ENCODE measurements around the gene FANK1.

FANK1 gene

GRCh38 chr10:125985557-125986240 is 89.3 kb downstream of the FANK1 start:
- no peak for DNase-seq (ENCODE audit: low read depth in 2 of 2)

GRCh38 chr10:125989791-125990190 is 93.4 kb downstream of the FANK1 start:
- no peak for DNase-seq (ENCODE audit: low read depth in 2 of 2)

GRCh38 chr10:125990974-125991373 is 94.6 kb downstream of the FANK1 start:
- DNase-seq (ENCODE audit: low read depth in 2 of 2), result no peak

- no peak for DNase-seq (ENCODE audit: low read depth in 2 of 2)
These were observed 95.0 kb downstream of the FANK1 start for GRCh38 chr10:125991392-125991791.

DNA sequence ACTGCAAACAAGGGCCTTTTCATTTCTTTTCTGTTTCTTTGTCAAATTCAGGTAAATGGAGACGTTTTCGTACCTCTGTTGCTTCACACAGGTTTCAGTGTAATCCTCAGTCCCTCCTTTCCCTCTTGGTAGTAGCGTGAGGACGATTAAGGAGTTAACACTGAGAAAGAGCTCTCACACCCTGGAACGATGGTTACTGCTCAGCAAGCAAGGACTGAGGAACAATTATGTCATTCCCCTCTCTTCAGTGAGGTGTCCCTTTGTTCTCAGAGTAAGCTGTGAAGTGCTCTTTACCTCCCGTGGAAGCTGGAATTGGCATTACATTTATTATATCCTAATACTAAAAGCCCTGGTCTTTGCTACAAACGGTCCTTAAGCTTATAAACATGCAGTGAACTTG is 95.9 kb downstream of the FANK1 start:
- DNase-seq (ENCODE audit: low read depth in 2 of 2), result no peak

- no peak for DNase-seq (ENCODE audit: low read depth in 2 of 2)
These were observed 98.2 kb downstream of the FANK1 start for GRCh38 chr10:125994601-125995000.

DNA sequence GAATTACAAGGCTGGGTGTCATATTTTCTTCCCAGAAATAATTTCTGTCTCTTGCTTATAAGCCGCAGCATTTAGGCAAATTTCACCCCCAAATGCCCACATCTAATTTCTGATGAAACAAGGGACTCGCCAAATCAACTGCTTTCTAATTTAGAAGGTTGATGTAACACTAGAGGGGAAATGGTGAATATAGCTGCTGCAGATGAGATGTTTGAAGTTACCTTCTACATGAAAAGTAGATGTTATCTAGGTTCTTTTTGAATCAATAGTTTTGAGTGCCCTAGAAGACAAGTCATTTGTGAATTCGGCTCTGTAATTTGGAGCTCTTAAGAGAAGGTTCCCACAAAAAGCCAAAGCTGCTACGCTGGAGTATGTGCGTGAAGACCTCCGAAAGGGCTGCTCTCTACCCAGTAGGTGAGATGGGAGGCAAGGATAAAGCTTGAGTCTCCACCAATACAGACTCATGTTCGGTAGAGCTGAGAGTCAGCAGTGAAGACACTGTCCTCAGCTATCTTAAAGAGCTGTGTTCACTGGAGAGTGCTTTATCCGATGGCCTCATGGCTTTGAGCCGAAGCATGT is 99.5 kb downstream of the FANK1 start:
- no peak for DNase-seq (ENCODE audit: low read depth in 2 of 2)

GRCh38 chr10:125997586-125997985 is 101.2 kb downstream of the FANK1 start:
- DNase-seq (ENCODE audit: low read depth in 2 of 2), result no peak

DNA sequence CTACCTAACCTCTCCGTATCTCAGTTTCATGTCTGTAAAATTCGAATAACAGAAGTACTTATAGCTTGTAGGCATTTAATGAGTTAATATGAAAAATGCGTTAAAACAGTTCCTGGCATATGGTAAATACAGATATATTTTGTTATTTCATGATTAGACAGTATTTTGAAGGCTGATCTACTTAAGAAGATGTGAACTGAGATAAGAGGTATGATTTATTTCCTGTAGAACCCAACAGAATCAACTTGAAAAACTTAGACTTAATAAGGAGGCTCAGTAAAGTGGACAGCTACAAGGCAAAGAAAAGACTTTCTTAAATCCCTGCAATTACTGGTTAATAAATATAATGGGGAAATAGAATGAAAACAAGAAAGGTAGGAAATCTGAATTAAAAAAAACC is 103.3 kb downstream of the FANK1 start:
- no peak for DNase-seq (ENCODE audit: low read depth in 2 of 2)

GRCh38 chr10:126001576-126001975 is 105.2 kb downstream of the FANK1 start:
- no peak for DNase-seq (ENCODE audit: low read depth in 2 of 2)

DNA sequence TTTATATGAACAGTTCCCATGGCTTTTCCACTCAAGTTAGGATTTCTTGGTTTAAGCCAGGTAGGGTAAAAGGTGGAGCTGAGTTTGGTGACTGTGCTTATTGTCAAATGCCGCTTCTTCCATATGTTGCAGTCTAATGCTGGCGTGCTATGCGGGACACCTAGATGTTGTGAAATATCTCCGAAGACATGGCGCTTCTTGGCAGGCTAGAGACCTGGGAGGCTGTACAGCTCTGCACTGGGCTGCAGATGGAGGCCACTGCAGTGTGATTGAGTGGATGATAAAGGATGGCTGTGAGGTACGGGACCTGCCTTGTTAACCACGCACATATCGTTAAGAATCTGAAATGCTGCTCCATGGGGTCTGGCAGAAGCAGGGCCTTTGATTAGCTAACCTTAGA is 108.4 kb downstream of the FANK1 start:
- DNase-seq (ENCODE audit: low read depth in 2 of 2), result no peak

DNA sequence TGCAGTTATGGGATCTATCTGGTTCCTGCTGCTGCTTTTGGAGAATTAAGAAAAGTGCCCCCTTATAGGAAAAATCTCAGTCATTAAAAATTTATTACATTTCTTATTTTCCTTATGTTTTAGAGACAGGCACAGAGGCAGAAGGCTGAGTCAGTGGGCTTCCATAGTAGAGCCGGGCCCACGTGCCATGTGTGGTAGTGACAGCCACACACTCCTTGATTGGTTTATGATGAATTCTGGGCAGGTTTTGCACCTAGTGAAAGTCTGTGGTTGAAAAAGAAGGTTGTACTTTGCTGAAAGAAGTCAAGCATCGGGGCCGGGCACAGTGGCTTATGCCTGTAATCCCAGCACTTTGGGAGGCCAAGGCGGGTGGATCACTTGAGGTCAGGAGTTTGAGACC is 109.9 kb downstream of the FANK1 start:
- no peak for DNase-seq (ENCODE audit: low read depth in 2 of 2)

DNA sequence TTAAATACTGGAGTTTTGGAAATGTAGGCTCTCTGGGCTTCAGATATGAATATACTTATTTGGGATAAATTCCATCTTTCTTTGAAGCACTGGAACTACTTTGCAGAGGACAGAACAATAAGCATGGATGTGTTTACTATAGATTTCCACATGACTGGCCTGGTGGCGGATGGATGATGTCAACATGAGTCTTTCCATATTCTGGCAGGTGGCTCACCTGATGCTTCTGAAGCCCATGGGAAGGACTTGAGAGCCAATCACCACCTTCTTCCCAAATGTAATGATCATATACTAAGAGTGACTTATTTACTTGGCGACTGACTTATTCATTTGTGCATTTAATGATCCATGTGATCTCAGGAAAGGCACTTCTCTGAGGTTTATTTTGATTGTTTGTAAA is 110.5 kb downstream of the FANK1 start:
- DNase-seq (ENCODE audit: low read depth in 2 of 2), result no peak

DNA sequence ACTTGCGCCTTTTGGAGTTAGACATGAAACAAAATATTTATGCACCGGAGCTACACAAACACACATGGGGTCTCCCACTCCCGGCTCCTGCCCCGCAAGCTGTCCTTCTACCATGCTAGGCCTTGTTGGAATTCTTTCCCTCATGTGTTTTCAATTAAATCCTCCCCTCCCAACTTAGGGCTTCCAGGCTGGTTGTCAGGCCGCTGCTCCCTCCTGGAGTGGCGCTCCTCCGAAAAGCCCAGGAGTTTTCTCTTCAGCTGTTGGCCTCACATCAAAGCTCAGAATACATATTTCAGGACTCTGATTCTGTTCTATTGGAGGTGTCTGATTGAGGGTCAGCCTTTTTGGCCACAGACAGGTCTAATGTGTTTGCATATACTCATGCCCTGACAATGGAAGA is 113.3 kb downstream of the FANK1 start:
- no peak for DNase-seq (ENCODE audit: low read depth in 2 of 2)

DNA sequence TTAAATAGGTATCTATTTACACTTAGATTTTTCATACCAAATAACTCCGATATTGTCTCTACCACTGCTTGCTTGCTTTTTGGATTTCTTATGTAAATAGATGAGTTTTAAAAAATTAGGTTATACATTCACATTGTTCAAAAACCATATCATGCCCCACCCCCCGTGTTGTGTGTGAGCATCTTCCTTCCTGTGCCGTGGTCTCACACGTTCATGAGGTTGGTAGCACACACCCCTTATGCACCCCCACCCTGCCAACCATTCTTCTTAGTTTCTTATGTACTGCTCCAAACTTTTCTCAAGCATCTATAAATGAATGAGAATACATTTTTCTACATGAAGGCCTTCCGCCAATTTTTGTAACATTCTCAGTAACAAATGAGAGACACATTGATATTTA is 115.6 kb downstream of the FANK1 start:
- DNase-seq (ENCODE audit: low read depth in 2 of 2), result no peak

GRCh38 chr10:126012485-126012884 is 116.1 kb downstream of the FANK1 start:
- no peak for DNase-seq (ENCODE audit: low read depth in 2 of 2)

- DNase-seq (ENCODE audit: low read depth in 2 of 2), result no peak
These were observed 117.3 kb downstream of the FANK1 start for GRCh38 chr10:126013489-126014281.

- no peak for DNase-seq (ENCODE audit: low read depth in 2 of 2)
These were observed 117.9 kb downstream of the FANK1 start for GRCh38 chr10:126014309-126014708.

DNA sequence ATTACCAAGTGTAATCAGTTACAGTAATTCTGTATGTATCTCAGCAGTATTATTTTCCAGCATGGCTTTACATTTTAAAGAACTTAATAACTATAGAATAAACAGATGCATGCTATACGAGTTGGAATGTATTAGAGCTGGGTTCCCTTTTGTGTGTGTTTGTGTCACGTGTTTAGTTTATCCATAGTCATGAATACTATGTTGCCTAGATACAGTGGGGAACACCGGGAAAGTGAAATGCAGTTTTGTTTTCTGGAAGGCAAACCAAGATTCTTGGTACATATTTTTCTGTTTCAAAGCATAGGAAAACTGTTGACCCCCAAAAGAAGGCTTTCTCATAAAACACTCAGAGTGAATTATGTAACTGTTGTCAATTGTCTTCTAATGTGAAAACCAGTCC is 119.0 kb downstream of the FANK1 start:
- no peak for DNase-seq (ENCODE audit: low read depth in 2 of 2)

DNA sequence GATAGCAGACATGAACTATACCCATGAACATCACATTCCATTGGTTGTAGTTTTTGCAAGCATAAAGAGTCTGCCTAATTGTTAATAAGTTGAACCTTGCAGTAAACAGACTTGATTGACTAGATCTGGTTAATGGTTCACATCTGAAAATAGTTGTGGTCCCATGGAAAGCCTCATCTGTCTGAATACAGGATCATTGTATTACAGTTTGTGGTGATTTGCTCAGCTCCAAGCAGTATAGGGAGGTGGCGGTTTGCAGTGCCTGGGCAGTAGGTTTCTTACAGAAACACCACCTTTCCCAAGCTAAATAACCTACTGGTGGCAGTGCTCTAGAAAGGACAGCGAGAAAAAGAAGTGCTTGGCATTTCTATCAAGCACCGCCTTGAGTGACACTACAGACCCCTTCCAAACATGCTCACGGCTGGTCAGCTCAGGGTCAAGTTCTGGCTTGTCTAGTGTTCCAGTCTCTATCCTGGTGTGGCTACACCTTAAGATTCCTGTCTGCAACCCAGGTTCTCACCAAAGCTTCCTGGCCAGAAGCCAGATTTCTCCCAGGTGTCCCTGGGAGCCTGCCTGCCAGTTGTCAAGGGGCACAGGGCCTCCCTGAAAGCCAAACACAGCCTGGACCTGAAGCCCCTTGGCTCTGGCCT is 119.9 kb downstream of the FANK1 start:
- DNase-seq (ENCODE audit: low read depth in 2 of 2), result no peak

- DNase-seq (ENCODE audit: low read depth in 2 of 2), result no peak
These were observed 120.5 kb downstream of the FANK1 start for GRCh38 chr10:126016882-126017281.

DNA sequence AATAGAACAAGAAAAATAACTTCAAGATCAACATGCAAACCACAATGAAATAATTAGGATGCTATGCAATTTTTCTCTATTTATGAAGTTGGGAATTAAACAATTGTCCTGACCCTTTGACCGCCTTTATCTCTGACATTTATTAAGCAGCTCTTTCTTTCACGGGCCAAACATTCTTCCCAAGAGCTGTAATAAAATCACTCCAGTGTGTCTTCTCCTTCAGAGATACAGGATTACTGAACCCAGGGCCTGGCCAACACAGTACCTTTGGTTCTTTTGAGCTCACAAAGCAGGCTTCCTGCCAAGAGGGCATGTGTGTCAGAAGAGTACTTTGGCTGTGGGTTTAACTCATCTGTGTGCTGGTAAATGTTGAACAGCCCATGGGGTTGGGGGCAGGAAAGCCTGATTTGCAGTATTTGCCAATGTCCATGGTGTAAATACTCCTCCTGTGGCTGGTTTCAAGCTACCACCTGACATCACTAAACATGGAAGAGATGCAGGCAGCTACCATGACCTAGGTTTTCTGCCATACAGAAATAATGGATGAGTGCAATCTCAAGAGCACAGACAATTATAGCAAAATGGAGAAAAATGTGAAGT is 121.7 kb downstream of the FANK1 start:
- DNase-seq (ENCODE audit: low read depth in 2 of 2), result no peak
